ENCODE results near the gene TMEM101. TPM values are rescaled to one million over a fixed set of nuclear protein-coding genes. Genes with fewer than 3 reads are reported as not detected.
"Not testable (repeated sequence)": the region's sequence is repeated elsewhere in the genome, so short reads cannot be mapped to it uniquely, and the experiment has no call there.

TMEM101 gene
- total RNA-seq, 4 donors from 2014 or later, result 22.9 to 30.7 (median 27.2) TPM

DNA sequence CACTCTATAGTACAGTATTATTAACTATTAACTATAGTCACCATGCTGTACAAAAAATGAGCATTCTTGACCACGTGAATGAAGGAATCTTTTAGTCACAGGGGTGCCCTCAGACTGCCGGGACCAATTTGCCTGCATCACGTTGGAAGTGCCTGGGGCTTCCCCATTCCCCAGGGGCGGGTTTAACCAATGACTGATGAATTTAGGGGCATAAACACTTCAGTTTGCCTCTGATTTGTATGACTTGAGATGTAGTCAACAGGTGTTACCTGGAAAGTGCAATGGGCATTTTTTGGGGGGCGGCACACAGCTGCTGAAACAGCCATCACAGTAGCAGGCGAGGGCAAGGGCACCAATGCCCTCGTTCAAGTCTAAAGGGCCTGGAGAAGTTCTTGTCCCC, 52.3 kb downstream of the TMEM101 start:
- intact Hi-C loops (cut with DNase I), result no loop called here
- Histone ChIP-seq H3K4me1 (peaks cover 0 to 4% (median 0%) of the 10 kb centered on the region in 4 donors), H3K9me3 (no peaks in the 10 kb centered on the region), H3K4me3 (no peak overlapping the region), H3K27ac (replicated peaks in 1 of 4) (no peak overlapping the region), H3K36me3 (no peaks in the 10 kb centered on the region), H3K27me3 (peaks cover 0 to 28% (median 0%) of the 10 kb centered on the region in 4 donors)
- WGBS, result 66% methylated on average over 6 of the region's 7 CpGs
- no peak for TF ChIP-seq POLR2AphosphoS5 (IDR thresholded peaks at IDR 0.05)
- TF ChIP-seq, protein P1, sequence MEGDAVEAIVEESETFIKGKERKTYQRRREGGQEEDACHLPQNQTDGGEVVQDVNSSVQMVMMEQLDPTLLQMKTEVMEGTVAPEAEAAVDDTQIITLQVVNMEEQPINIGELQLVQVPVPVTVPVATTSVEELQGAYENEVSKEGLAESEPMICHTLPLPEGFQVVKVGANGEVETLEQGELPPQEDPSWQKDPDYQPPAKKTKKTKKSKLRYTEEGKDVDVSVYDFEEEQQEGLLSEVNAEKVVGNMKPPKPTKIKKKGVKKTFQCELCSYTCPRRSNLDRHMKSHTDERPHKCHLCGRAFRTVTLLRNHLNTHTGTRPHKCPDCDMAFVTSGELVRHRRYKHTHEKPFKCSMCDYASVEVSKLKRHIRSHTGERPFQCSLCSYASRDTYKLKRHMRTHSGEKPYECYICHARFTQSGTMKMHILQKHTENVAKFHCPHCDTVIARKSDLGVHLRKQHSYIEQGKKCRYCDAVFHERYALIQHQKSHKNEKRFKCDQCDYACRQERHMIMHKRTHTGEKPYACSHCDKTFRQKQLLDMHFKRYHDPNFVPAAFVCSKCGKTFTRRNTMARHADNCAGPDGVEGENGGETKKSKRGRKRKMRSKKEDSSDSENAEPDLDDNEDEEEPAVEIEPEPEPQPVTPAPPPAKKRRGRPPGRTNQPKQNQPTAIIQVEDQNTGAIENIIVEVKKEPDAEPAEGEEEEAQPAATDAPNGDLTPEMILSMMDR (IDR thresholded peaks at IDR 0.05), result no peak
- TF ChIP-seq POLR2A (IDR thresholded peaks at IDR 0.05; ENCODE audit: low read depth), result no peak
- TF ChIP-seq EP300 (IDR thresholded peaks at IDR 0.05), result no peak
- no peak for DNase-seq (ENCODE audit: extremely low spot score)

DNA sequence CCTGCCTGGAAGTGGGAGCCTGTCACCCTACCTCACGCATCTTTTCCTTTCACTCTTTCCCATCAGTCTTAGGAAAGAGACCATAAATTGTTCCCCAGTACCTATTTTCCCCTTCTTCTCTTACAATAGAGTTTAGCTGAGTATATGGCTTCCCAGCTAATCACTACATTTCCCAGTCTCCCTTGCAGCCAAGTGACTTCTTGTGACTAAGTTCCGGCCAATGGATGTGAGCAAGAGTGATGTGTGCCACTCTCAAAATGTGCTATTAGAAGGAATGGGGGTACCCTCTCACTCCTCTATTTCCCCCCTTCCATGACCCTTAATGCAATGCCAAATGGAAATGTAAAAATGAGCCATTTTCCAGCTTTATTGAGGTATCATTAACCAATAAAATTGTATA, 52.8 kb downstream of the TMEM101 start:
- intact Hi-C loops (cut with DNase I), result no loop called here
- H3K36me3 ChIP-seq, result no peaks in the 10 kb centered on the region
- TF ChIP-seq POLR2A (IDR thresholded peaks at IDR 0.05; ENCODE audit: low read depth), result no peak
- TF ChIP-seq, protein P1 (IDR thresholded peaks at IDR 0.05), result no peak
- no peak for TF ChIP-seq POLR2AphosphoS5 (IDR thresholded peaks at IDR 0.05)
- no peak for TF ChIP-seq EP300 (IDR thresholded peaks at IDR 0.05)
- peaks cover 0 to 33% (median 0%) of the 10 kb centered on the region in 4 donors for H3K27me3 ChIP-seq
- DNase-seq (ENCODE audit: extremely low spot score), result no peak
- no peaks in the 10 kb centered on the region for H3K9me3 ChIP-seq
- H3K27ac ChIP-seq (replicated peaks in 1 of 4), result no peak overlapping the region
- WGBS, result 88% methylated on average over 2 of the region's 2 CpGs
- H3K4me3 ChIP-seq, result no peak overlapping the region
- H3K4me1 ChIP-seq, result no peaks in the 10 kb centered on the region

DNA sequence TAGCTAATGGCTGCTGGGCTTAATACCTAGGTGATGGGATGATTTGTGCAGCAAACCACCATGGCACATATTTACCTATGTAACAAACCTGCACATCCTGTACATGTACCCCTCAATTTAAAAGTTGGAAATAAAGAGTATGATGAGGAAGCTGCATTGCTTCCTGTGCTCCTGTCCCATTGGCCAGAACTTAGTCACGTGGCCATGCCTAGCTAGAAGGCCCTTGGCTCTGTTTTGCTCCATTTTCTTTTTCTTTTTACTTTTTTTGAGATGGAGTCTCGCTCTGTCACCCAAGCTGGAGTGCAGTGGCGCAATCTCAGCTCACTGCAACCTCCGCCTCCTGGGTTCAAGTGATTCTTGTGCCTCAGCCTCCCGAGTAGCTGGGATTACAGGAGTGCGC, 53.5 kb downstream of the TMEM101 start:
- DNase-seq (ENCODE audit: extremely low spot score); H3K4me1 ChIP-seq; intact Hi-C loops (cut with DNase I); H3K9me3 ChIP-seq; H3K4me3 ChIP-seq; H3K27ac ChIP-seq (replicated peaks in 1 of 4); H3K36me3 ChIP-seq: not testable (repeated sequence)
- 94% methylated on average over 6 of the region's 6 CpGs for WGBS
- H3K27me3 ChIP-seq, result peaks cover 0 to 38% (median 0%) of the 10 kb centered on the region in 4 donors

Small RNAs within 50 kb of the gene (small RNA-seq; reads per million reads assigned to genes)
- gene RF00012, result 0 reads per million in 3 donors

Other genes starting within 250 kb of the TMEM101 start
- 100 to 1,000 TPM; 130 to 182 (median 158) TPM for gene DUSP3, start 236.0 kb downstream of the TMEM101 start, total RNA-seq
- gene CFAP97D1, start 234.5 kb downstream of the TMEM101 start, total RNA-seq, result under 1 TPM in 1 of 4 donors, not detected in 3; 0.19 TPM
- gene MPP3, start 181.8 kb downstream of the TMEM101 start, total RNA-seq, result 1 to 10 TPM; 5.0 to 9.9 (median 6.2) TPM
- 10 to 100 TPM in 1 of 4 donors, 1 to 10 TPM in 2, under 1 TPM in 1; 0.83 to 12.0 (median 7.3) TPM for gene CD300LG, start 167.8 kb downstream of the TMEM101 start, total RNA-seq
- gene MPP2, start 107.4 kb downstream of the TMEM101 start, total RNA-seq, result 10 to 100 TPM; 13.3 to 15.9 (median 15.6) TPM
- not detected for gene PPY, start 72.5 kb downstream of the TMEM101 start, total RNA-seq
- not detected for gene PYY, start 61.0 kb downstream of the TMEM101 start, total RNA-seq
- 1 to 10 TPM in 3 of 4 donors, under 1 TPM in 1; 0.83 to 3.4 (median 1.8) TPM for gene NAGS, start 10.3 kb downstream of the TMEM101 start, total RNA-seq
- gene LSM12, start 51.7 kb upstream of the TMEM101 start, total RNA-seq, result 10 to 100 TPM; 37.8 to 59.2 (median 46.0) TPM
- gene G6PC3, start 55.8 kb upstream of the TMEM101 start, total RNA-seq, result 10 to 100 TPM; 23.9 to 37.5 (median 30.7) TPM
- gene HDAC5, start 108.7 kb upstream of the TMEM101 start, total RNA-seq, result 100 to 1,000 TPM in 3 of 4 donors, 10 to 100 TPM in 1; 75.6 to 237 (median 130) TPM
- 1 to 10 TPM; 1.7 to 4.6 (median 2.6) TPM for gene HROB, start 127.0 kb upstream of the TMEM101 start, total RNA-seq
- 10 to 100 TPM in 1 of 4 donors, 1 to 10 TPM in 3; 3.3 to 10.8 (median 6.0) TPM for gene ASB16, start 155.7 kb upstream of the TMEM101 start, total RNA-seq
- 10 to 100 TPM; 25.3 to 50.3 (median 33.4) TPM for gene TMUB2, start 172.0 kb upstream of the TMEM101 start, total RNA-seq
- gene ATXN7L3, start 184.9 kb upstream of the TMEM101 start, total RNA-seq, result 10 to 100 TPM; 41.9 to 72.6 (median 50.0) TPM
- gene UBTF, start 204.7 kb upstream of the TMEM101 start, total RNA-seq, result 10 to 100 TPM; 48.7 to 78.8 (median 66.1) TPM